Activated naive CD4-positive, alpha-beta T cell treated with anti-CD3 and anti-CD28 coated beads, Interleukin-2, amount 50 U/mL, for 24 hours (primary cell): ENCODE results near the gene CD63.

ENCODE experiments used
- H3K27ac Mint-ChIP-seq: one replicate; pipeline ENCODE4 v1.8.0; 2021; ENCODE audit warnings: mild to moderate bottlenecking, mixed read lengths
- H3K27me3 Mint-ChIP-seq: one replicate; pipeline ENCODE4 v1.8.0; 2021; ENCODE audit warnings: mixed read lengths
- H3K36me3 Mint-ChIP-seq: one replicate; pipeline ENCODE4 v1.8.0; 2021; ENCODE audit warnings: mixed read lengths
- H3K4me1 Mint-ChIP-seq: one replicate; pipeline ENCODE4 v1.8.0; 2021; ENCODE audit warnings: mixed read lengths
- H3K4me3 Mint-ChIP-seq: one replicate; pipeline ENCODE4 v1.8.0; 2021; ENCODE audit warnings: mild to moderate bottlenecking, mixed read lengths
- H3K9me3 Mint-ChIP-seq: one replicate; pipeline ENCODE4 v1.8.0; 2021; ENCODE audit warnings: mixed read lengths

The CD63 gene

DNA sequence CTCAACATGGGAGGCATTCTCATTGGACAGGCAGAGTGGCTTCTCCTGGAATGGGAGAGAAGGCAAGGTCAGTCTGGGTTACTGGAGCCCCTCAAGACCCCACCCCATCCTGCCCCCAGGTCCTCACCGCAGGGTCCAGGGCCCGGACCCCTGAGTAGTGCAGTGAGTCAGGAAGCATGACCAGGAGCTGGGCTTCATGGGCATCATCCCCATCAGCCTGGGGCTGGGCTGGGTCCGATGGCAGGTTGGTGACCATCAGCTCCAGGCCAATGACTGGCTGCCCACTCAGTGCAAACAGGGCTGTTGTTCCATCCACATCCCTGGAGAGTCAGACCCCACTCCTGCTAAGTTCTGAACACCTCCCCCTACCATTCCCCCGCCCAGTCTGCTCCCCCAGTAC lies 34.2 kb downstream of the CD63 start:
- H3K4me3 Mint-ChIP-seq: no peak overlapping the region
- no peaks in the 10 kb centered on the region for H3K36me3 Mint-ChIP-seq
- H3K27ac Mint-ChIP-seq: no peak overlapping the region

DNA sequence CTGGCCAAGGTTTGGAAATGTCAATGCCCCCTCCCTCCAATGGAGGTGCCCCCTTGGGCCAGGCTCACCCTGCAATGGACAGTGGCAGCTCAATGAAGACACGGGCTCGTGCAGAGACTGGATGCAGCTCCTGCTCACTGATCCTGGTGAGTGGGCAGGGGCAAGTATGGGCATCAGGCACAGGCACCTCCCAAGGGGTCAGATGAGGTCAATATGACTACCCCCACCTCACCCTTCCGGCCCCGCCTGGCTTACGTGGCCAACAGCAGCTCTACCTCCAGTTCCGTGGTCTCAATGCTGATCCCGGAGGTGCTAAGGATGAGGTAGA lies 34.7 kb downstream of the CD63 start:
- H3K27ac Mint-ChIP-seq: no peak overlapping the region
- H3K36me3 Mint-ChIP-seq: no peaks in the 10 kb centered on the region

More for the DNA sequence above, 34.2 kb downstream of the CD63 start:
- no peaks in the 10 kb centered on the region for H3K9me3 Mint-ChIP-seq
- H3K4me1 Mint-ChIP-seq: no peaks in the 10 kb centered on the region
- H3K27me3 Mint-ChIP-seq: no peaks in the 10 kb centered on the region

GRCh38 chr12:55693323-55694187 lies 35.3 kb downstream of the CD63 start:
- no peaks in the 10 kb centered on the region for H3K36me3 Mint-ChIP-seq
- no peak overlapping the region for H3K27ac Mint-ChIP-seq
- no peak overlapping the region for H3K4me3 Mint-ChIP-seq
- H3K4me1 Mint-ChIP-seq: no peaks in the 10 kb centered on the region
- no peaks in the 10 kb centered on the region for H3K27me3 Mint-ChIP-seq
- H3K9me3 Mint-ChIP-seq: no peaks in the 10 kb centered on the region

More for the DNA sequence above, 34.7 kb downstream of the CD63 start:
- Mint-ChIP-seq H3K9me3 (no peaks in the 10 kb centered on the region), H3K4me1 (no peaks in the 10 kb centered on the region), H3K27me3 (no peaks in the 10 kb centered on the region), H3K4me3 (no peak overlapping the region)

DNA sequence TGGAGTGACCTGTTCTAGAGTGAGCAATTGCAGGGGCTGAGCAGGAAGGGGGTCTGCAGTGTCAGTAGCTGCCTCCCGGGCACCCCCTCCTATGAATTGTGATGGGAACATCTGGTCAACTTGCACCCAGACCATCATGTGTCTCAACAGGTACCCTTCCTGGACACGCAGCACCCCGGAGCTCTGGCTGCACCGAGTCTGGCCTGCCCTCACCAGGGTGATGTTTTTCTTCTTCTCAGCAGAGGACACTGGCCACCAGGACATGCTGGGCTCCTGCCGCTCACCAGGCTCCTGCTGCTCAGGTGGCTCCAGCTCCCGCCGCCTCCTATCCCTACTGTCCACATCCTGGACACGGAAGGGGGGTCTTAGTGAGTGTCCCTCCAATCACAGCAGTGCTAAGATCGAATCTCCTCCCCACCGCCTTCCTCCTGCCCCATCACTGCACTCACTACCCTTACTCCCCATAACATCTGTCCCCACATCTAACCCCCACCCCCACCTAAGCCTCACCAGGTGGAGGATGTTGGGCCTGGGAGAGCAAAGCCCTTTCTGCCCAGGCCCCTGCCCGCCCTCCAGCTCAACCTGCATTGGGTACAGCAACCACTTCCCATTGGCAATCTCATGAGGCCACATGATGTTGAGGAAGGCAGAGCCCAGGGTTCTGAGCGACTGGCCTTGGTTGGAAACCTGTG lies 36.0 kb downstream of the CD63 start:
- Mint-ChIP-seq H3K4me3 (no peak overlapping the region), H3K27ac (no peak overlapping the region), H3K36me3 (no peaks in the 10 kb centered on the region), H3K4me1 (peaks cover 2% of the 10 kb centered on the region), H3K27me3 (no peaks in the 10 kb centered on the region), H3K9me3 (no peaks in the 10 kb centered on the region)

GRCh38 chr12:55688716-55689655 lies 39.8 kb downstream of the CD63 start:
- H3K27ac Mint-ChIP-seq: no peak overlapping the region
- no peak overlapping the region for H3K4me3 Mint-ChIP-seq
- H3K9me3 Mint-ChIP-seq: no peaks in the 10 kb centered on the region
- H3K4me1 Mint-ChIP-seq: peaks cover 5% of the 10 kb centered on the region
- H3K27me3 Mint-ChIP-seq: no peaks in the 10 kb centered on the region
- H3K36me3 Mint-ChIP-seq: no peaks in the 10 kb centered on the region

DNA sequence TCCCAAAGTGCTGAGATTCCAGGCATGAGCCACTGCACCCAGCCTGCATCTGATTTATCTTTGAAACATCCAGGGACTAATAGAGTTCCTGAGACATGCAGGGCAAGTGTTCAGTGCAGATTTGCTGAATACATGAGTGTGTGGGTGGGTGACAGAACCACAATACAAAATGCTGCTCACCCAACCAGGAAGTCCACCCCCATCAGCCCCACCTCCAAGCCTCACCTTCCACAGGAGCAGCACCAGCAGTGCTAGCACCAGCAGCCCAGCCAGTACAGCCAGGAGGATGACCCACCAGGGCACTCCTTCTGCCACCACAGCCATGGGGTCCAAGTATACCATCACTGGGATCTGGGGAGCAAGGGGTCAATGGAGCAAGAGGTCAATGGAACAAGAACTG lies 41.1 kb downstream of the CD63 start:
- peaks cover 5% of the 10 kb centered on the region for H3K4me1 Mint-ChIP-seq
- H3K27me3 Mint-ChIP-seq: no peaks in the 10 kb centered on the region
- no peak overlapping the region for H3K27ac Mint-ChIP-seq
- H3K36me3 Mint-ChIP-seq: no peaks in the 10 kb centered on the region
- no peak overlapping the region for H3K4me3 Mint-ChIP-seq
- H3K9me3 Mint-ChIP-seq: no peaks in the 10 kb centered on the region

DNA sequence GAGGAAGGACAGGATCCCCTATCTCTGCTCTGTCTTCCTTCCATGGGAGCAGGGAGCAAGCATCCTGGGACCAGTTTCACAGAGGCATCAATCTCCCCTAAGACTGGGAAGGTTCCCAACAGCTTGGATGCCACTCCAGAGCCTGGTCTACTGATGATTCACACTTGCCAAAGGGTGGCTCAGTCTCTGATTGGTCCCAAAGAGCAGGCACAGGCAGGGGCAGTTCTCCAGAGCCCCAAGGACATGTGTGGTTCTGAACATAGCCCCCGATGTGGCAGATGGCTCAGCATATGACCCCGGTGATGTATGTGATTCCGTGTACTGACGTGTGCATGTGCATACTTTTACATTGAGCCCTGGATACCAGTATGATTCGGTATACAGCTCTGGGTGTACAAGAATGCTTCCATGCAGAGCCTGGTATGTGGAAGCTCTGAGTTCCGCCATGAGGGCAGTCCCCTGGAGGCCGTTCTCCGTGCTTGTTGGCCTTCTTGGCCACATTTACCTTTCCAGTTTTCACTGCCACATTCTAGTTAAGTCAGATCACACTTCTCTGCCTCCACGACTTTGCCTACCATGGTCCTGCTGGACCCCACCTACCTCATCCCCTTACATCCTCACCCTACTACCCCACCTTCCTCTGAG lies 42.3 kb downstream of the CD63 start:
- H3K9me3 Mint-ChIP-seq: no peaks in the 10 kb centered on the region
- H3K4me1 Mint-ChIP-seq: peaks cover 9% of the 10 kb centered on the region
- H3K27me3 Mint-ChIP-seq: peaks cover 2% of the 10 kb centered on the region
- no peak overlapping the region for H3K4me3 Mint-ChIP-seq
- no peaks in the 10 kb centered on the region for H3K36me3 Mint-ChIP-seq
- H3K27ac Mint-ChIP-seq: no peak overlapping the region

DNA sequence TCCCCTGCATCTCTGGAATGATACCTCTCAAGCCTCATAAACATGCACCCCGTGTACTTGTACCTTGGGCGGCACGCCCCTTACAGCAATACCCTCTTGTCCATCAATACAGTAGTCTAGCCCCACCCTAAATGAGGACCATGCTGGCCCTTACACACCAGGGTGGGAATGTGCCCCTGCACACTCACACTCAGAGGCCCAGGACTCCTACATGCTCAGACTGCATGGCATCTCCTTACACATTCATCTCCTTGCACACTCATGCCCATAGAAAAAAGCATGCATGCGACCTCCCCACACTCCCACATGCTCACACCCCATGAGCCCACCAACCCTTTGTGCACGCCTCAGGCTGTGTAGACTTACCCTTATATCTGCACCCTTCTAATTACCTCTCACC lies 43.1 kb downstream of the CD63 start:
- Mint-ChIP-seq H3K9me3 (no peaks in the 10 kb centered on the region), H3K36me3 (no peaks in the 10 kb centered on the region), H3K4me3 (no peak overlapping the region), H3K27me3 (peaks cover 9% of the 10 kb centered on the region), H3K27ac (no peak overlapping the region), H3K4me1 (peaks cover 17% of the 10 kb centered on the region)

DNA sequence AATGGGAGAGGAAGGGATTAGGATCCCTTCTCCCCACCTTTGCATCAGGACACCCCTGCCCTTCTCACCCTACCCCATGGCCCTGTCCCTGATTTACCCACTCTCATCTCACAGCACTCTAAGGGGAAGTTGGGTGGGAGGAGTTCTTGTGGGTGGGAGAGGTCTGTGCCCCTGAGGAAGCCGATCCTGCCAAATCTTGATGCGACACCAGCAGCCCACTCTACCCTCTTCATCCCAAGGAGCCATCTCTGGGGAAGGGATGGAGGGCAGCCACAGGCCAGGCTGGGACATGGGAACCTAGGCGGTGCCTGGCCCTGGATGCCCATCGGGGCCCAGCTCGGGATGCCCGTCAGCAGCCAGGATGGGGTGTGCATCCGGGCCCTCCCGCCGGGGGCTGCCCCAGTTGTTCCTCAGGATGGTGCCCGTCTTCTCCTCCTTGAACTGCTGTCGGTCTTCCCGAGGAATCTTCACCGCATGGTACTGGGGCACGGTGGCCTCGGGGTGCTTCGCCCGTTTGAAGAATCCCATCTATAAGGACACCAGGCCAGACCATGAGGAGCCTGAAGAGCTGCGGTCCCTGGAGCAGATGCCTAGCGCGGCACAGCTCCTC lies 43.9 kb downstream of the CD63 start:
- H3K4me3 Mint-ChIP-seq: no peak overlapping the region
- H3K36me3 Mint-ChIP-seq: no peaks in the 10 kb centered on the region
- H3K9me3 Mint-ChIP-seq: no peaks in the 10 kb centered on the region
- peaks cover 10% of the 10 kb centered on the region for H3K27me3 Mint-ChIP-seq
- no peak overlapping the region for H3K27ac Mint-ChIP-seq
- H3K4me1 Mint-ChIP-seq: peaks cover 18% of the 10 kb centered on the region

GRCh38 chr12:55683676-55684075 lies 45.1 kb downstream of the CD63 start:
- Mint-ChIP-seq H3K36me3 (no peaks in the 10 kb centered on the region), H3K27me3 (peaks cover 12% of the 10 kb centered on the region), H3K9me3 (no peaks in the 10 kb centered on the region), H3K4me1 (peaks cover 18% of the 10 kb centered on the region), H3K4me3 (no peak overlapping the region), H3K27ac (no peak overlapping the region)

- Mint-ChIP-seq H3K27ac (no peak overlapping the region), H3K4me1 (peaks cover 13% of the 10 kb centered on the region), H3K36me3 (no peaks in the 10 kb centered on the region), H3K9me3 (no peaks in the 10 kb centered on the region), H3K27me3 (peaks cover 12% of the 10 kb centered on the region), H3K4me3 (no peak overlapping the region)
These were observed 46.6 kb downstream of the CD63 start for GRCh38 chr12:55682087-55682796.

- peaks cover 12% of the 10 kb centered on the region for H3K27me3 Mint-ChIP-seq
- H3K27ac Mint-ChIP-seq: no peak overlapping the region
- peaks cover 13% of the 10 kb centered on the region for H3K4me1 Mint-ChIP-seq
- no peaks in the 10 kb centered on the region for H3K9me3 Mint-ChIP-seq
- peak overlapping the region; percentile 34 for H3K4me3 Mint-ChIP-seq
- no peaks in the 10 kb centered on the region for H3K36me3 Mint-ChIP-seq
These were observed 47.4 kb downstream of the CD63 start for GRCh38 chr12:55681142-55682077.

GRCh38 chr12:55679691-55680090 lies 49.1 kb downstream of the CD63 start:
- Mint-ChIP-seq H3K9me3 (no peaks in the 10 kb centered on the region), H3K27ac (no peak overlapping the region), H3K36me3 (no peaks in the 10 kb centered on the region), H3K4me3 (no peak overlapping the region), H3K27me3 (peaks cover 13% of the 10 kb centered on the region), H3K4me1 (peaks cover 13% of the 10 kb centered on the region)
